ENCODE results near the gene TSPAN14.
A peak's percentile ranks its signal among the peaks of the same experiment; 100 is the strongest.

TSPAN14 gene

GRCh38 chr10:80537736-80538480 is 83.8 kb downstream of the TSPAN14 start, which contains the start of gene SH2D4B:
TSS of gene SH2D4B (plus strand) at chr10:80537902. CDS start at chr10:80538332, 430 bp downstream.
- no peak for DNase-seq
- Mint-ChIP-seq H3K4me1 (peaks cover 42% of the 10 kb centered on the region), H3K27ac (peak within 1 kb of the TSS; percentile 86), H3K4me3 (peak within 1 kb of the TSS; percentile 9), H3K27me3 (ENCODE audit: low read depth, poor library complexity) (peaks cover 18% of the 10 kb centered on the region), H3K9me3 (peaks cover 25% of the 10 kb centered on the region), H3K36me3 (ENCODE audit: low read depth) (peaks cover 15% of the 10 kb centered on the region)
- TF ChIP-seq CTCF (IDR thresholded peaks at IDR 0.05): no peak

- Mint-ChIP-seq H3K27ac (no peak overlapping the region), H3K4me1 (peaks cover 42% of the 10 kb centered on the region), H3K4me3 (no peak overlapping the region), H3K9me3 (peaks cover 22% of the 10 kb centered on the region), H3K27me3 (ENCODE audit: low read depth, poor library complexity) (peaks cover 18% of the 10 kb centered on the region), H3K36me3 (ENCODE audit: low read depth) (peaks cover 13% of the 10 kb centered on the region)
- DNase-seq: no peak
- no peak for TF ChIP-seq CTCF (IDR thresholded peaks at IDR 0.05)
Measured at GRCh38 chr10:80538481-80539185, 84.5 kb downstream of the TSPAN14 start.

GRCh38 chr10:80539421-80540031 is 85.4 kb downstream of the TSPAN14 start:
- Mint-ChIP-seq H3K36me3 (ENCODE audit: low read depth) (peaks cover 14% of the 10 kb centered on the region), H3K4me3 (no peak overlapping the region), H3K9me3 (peaks cover 22% of the 10 kb centered on the region), H3K27ac (no peak overlapping the region), H3K4me1 (peaks cover 42% of the 10 kb centered on the region), H3K27me3 (ENCODE audit: low read depth, poor library complexity) (peaks cover 20% of the 10 kb centered on the region)
- DNase-seq: no peak
- TF ChIP-seq CTCF (IDR thresholded peaks at IDR 0.05): no peak

- peaks cover 23% of the 10 kb centered on the region for H3K27me3 Mint-ChIP-seq (ENCODE audit: low read depth, poor library complexity)
- no peak for TF ChIP-seq CTCF (IDR thresholded peaks at IDR 0.05)
- no peak overlapping the region for H3K4me3 Mint-ChIP-seq
- H3K27ac Mint-ChIP-seq: no peak overlapping the region
- no peak for DNase-seq
- peaks cover 28% of the 10 kb centered on the region for H3K9me3 Mint-ChIP-seq
- H3K36me3 Mint-ChIP-seq (ENCODE audit: low read depth): peaks cover 18% of the 10 kb centered on the region
- H3K4me1 Mint-ChIP-seq: peaks cover 42% of the 10 kb centered on the region
Measured at GRCh38 chr10:80540136-80540535, 86.0 kb downstream of the TSPAN14 start.

GRCh38 chr10:80540618-80540980 is 86.5 kb downstream of the TSPAN14 start:
- peaks cover 42% of the 10 kb centered on the region for H3K4me1 Mint-ChIP-seq
- H3K27ac Mint-ChIP-seq: no peak overlapping the region
- peaks cover 26% of the 10 kb centered on the region for H3K9me3 Mint-ChIP-seq
- H3K4me3 Mint-ChIP-seq: no peak overlapping the region
- peaks cover 22% of the 10 kb centered on the region for H3K27me3 Mint-ChIP-seq (ENCODE audit: low read depth, poor library complexity)
- no peak for TF ChIP-seq CTCF (IDR thresholded peaks at IDR 0.05)
- DNase-seq: no peak
- H3K36me3 Mint-ChIP-seq (ENCODE audit: low read depth): peaks cover 13% of the 10 kb centered on the region

All from nephron progenitor cell (in vitro differentiated cells).